Measurements from ENCODE around the gene TUBB2B. TPM values are rescaled to one million over a fixed set of nuclear protein-coding genes. Genes with fewer than 3 reads are reported as not detected.

TUBB2B gene
- total and polyA plus RNA-seq, 9 of the 15 experiments (the other 6 are each of a cell fraction or from before 2014, with no cell fraction given): 0.11 to 9.7 (median 4.6) TPM

DNA sequence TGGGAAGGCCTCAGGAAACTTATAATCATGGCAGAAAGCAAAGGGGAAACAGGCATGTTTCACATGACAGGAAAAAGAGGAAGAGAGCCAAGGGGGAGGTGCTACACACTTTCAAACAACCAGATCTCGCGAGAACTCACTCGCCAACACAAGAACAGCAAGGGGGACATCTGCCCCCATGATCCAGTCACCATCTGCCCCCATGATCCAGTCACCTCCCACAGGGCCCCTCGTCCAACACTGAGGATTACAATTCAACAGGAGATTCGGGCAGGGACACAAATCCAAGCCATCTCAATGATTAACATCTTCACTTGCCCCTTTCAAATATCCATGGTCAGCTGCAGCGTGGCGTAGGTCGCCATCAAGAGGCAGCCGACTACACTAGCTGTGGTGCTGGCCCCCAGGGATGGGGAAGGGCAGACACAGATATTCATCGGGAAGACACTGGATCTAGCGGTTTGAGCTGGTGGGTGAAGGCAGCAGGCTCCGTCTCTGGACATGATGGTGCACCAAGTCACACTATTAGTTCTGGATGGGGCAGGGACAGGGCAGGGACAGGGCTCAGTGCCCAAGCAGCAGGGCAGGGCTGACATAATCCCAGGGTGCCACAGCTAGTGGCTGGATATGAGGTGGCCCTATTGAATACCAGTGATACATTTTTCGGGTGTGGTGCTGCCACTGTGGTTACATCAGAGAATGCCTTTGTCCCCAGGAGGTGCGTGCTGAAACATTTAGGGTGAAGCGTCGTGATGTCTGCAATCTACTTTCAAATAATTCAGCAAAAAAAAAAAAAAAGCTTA, 31.6 kb downstream of the TUBB2B start (continued):
- peak; percentile 69 for TF ChIP-seq GATA2 (CRISPR knock-in tag; IDR thresholded peaks at IDR 0.05)
- 0 out of 2 replicates have a peak, but pooled peaks have one; percentile 24 for TF ChIP-seq HOXB6 (CRISPR knock-in tag; IDR thresholded peaks at IDR 0.05; ENCODE audit: borderline replicate concordance)
- peak; percentile 73; the same call in 1 of the 2 replicates for TF ChIP-seq CBFB (CRISPR knock-in tag; IDR thresholded peaks at IDR 0.05)
- peak; percentile 70; the same call in 1 of the 2 replicates for TF ChIP-seq TOE1 (IDR thresholded peaks at IDR 0.05; ENCODE audit: borderline replicate concordance)
- TF ChIP-seq TOE1 (CRISPR knock-in tag; IDR thresholded peaks at IDR 0.05; ENCODE audit: borderline replicate concordance, low read depth): 0 out of 2 replicates have a peak, but pooled peaks have one; percentile 15
- TF ChIP-seq NKRF (IDR thresholded peaks at IDR 0.05; ENCODE audit: borderline replicate concordance): peak; percentile 65; the same call in 1 of the 2 replicates
- TF ChIP-seq, protein P1, sequence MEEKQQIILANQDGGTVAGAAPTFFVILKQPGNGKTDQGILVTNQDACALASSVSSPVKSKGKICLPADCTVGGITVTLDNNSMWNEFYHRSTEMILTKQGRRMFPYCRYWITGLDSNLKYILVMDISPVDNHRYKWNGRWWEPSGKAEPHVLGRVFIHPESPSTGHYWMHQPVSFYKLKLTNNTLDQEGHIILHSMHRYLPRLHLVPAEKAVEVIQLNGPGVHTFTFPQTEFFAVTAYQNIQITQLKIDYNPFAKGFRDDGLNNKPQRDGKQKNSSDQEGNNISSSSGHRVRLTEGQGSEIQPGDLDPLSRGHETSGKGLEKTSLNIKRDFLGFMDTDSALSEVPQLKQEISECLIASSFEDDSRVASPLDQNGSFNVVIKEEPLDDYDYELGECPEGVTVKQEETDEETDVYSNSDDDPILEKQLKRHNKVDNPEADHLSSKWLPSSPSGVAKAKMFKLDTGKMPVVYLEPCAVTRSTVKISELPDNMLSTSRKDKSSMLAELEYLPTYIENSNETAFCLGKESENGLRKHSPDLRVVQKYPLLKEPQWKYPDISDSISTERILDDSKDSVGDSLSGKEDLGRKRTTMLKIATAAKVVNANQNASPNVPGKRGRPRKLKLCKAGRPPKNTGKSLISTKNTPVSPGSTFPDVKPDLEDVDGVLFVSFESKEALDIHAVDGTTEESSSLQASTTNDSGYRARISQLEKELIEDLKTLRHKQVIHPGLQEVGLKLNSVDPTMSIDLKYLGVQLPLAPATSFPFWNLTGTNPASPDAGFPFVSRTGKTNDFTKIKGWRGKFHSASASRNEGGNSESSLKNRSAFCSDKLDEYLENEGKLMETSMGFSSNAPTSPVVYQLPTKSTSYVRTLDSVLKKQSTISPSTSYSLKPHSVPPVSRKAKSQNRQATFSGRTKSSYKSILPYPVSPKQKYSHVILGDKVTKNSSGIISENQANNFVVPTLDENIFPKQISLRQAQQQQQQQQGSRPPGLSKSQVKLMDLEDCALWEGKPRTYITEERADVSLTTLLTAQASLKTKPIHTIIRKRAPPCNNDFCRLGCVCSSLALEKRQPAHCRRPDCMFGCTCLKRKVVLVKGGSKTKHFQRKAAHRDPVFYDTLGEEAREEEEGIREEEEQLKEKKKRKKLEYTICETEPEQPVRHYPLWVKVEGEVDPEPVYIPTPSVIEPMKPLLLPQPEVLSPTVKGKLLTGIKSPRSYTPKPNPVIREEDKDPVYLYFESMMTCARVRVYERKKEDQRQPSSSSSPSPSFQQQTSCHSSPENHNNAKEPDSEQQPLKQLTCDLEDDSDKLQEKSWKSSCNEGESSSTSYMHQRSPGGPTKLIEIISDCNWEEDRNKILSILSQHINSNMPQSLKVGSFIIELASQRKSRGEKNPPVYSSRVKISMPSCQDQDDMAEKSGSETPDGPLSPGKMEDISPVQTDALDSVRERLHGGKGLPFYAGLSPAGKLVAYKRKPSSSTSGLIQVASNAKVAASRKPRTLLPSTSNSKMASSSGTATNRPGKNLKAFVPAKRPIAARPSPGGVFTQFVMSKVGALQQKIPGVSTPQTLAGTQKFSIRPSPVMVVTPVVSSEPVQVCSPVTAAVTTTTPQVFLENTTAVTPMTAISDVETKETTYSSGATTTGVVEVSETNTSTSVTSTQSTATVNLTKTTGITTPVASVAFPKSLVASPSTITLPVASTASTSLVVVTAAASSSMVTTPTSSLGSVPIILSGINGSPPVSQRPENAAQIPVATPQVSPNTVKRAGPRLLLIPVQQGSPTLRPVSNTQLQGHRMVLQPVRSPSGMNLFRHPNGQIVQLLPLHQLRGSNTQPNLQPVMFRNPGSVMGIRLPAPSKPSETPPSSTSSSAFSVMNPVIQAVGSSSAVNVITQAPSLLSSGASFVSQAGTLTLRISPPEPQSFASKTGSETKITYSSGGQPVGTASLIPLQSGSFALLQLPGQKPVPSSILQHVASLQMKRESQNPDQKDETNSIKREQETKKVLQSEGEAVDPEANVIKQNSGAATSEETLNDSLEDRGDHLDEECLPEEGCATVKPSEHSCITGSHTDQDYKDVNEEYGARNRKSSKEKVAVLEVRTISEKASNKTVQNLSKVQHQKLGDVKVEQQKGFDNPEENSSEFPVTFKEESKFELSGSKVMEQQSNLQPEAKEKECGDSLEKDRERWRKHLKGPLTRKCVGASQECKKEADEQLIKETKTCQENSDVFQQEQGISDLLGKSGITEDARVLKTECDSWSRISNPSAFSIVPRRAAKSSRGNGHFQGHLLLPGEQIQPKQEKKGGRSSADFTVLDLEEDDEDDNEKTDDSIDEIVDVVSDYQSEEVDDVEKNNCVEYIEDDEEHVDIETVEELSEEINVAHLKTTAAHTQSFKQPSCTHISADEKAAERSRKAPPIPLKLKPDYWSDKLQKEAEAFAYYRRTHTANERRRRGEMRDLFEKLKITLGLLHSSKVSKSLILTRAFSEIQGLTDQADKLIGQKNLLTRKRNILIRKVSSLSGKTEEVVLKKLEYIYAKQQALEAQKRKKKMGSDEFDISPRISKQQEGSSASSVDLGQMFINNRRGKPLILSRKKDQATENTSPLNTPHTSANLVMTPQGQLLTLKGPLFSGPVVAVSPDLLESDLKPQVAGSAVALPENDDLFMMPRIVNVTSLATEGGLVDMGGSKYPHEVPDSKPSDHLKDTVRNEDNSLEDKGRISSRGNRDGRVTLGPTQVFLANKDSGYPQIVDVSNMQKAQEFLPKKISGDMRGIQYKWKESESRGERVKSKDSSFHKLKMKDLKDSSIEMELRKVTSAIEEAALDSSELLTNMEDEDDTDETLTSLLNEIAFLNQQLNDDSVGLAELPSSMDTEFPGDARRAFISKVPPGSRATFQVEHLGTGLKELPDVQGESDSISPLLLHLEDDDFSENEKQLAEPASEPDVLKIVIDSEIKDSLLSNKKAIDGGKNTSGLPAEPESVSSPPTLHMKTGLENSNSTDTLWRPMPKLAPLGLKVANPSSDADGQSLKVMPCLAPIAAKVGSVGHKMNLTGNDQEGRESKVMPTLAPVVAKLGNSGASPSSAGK (IDR thresholded peaks at IDR 0.05): peak; percentile 72
- TF ChIP-seq NR2C2 (CRISPR knock-in tag; IDR thresholded peaks at IDR 0.05): peak; percentile 71; the same call in 1 of the 2 replicates
- TF ChIP-seq NR2C2 (tag; IDR thresholded peaks at IDR 0.05): 0 out of 2 replicates have a peak, but pooled peaks have one; percentile 10
- TF ChIP-seq TEAD1 (CRISPR knock-in tag; IDR thresholded peaks at IDR 0.05): 0 out of 4 replicates have a peak, but pooled peaks of 1 of the 2 experiments have one; percentile 21
- TF ChIP-seq XRCC3 (IDR thresholded peaks at IDR 0.05): no peak
